B cell (primary cell): Measurements from ENCODE around the gene GPR37. TPM values are rescaled to one million over a fixed set of nuclear protein-coding genes. Genes with fewer than 3 reads are reported as not detected.

Experiments used
- ATAC-seq: fragments of 200-7000 bp; cut with Tn5 transposase; one replicate; pipeline ENCODE4 v1.10.0; 2021; ENCODE audit warnings: low read depth, mild to moderate bottlenecking, moderate number of reproducible peaks, moderate library complexity
- CTCF ChIA-PET: fragments of 350-600 bp; sonication (Branson Sonifier 250); formaldehyde crosslinking; loops from one replicate; lab custom pipeline; 2021; ENCODE audit warnings: antibody characterized with exemption, inconsistent platforms; lab: Charles Lee
- POLR2A ChIA-PET: fragments of 350-600 bp; sonication (Branson Sonifier 250); formaldehyde crosslinking; loops from one replicate; lab custom pipeline; 2021; ENCODE audit warnings: antibody characterized with exemption; lab: Charles Lee
- DNase-seq: peaks from one replicate; pipeline ENCODE4 v3.0.0; 2013
- H2AFZ ChIP-seq: 2 replicates; pipeline ENCODE4 v1.6.1; 2012; ENCODE audit warnings: mild to moderate bottlenecking, low read depth, low read length; ENCODE audit not compliant: insufficient read depth, poor library complexity, severe bottlenecking
- H3K27ac ChIP-seq, 2 donors: 1 replicate in 1 of 2; 2 replicates in 1 of 2; pipeline ENCODE4 v1.5.1; 2012 to 2013; ENCODE audit warnings: low read length in 2 of 2, mild to moderate bottlenecking in 2 of 2, moderate library complexity in 1 of 2
- H3K27me3 ChIP-seq, 4 experiments: fragments of 200-600 bp in 1 of 4; sonication (generic) in 1 of 4; replicated peaks in 1 of 4; 1 replicate in 2 of 4; 2 replicates in 2 of 4; pipeline versions ENCODE4 v1.6.1 to v1.7.0; 2013 to 2016; ENCODE audit warnings: low read length in 3 of 4, mild to moderate bottlenecking in 2 of 4, mixed read lengths in 1 of 4, moderate library complexity in 1 of 4; ENCODE audit not compliant: insufficient read depth in 4 of 4, control insufficient read depth in 3 of 4; ENCODE audit errors: control extremely low read depth in 1 of 4
- H3K36me3 ChIP-seq, 2 experiments: replicated peaks in 1 of 2; 1 replicate in 1 of 2; 2 replicates in 1 of 2; pipeline versions ENCODE4 v1.6.1 to v1.7.1; 2013; ENCODE audit warnings: low read length in 1 of 2; ENCODE audit not compliant: insufficient read depth in 2 of 2, control insufficient read depth in 1 of 2; ENCODE audit errors: control extremely low read depth in 1 of 2, extremely low read depth in 1 of 2
- H3K4me1 ChIP-seq, 2 donors: fragments of 200-600 bp in 1 of 2; sonication (generic) in 1 of 2; 1 replicate in 1 of 2; 2 replicates in 1 of 2; pipeline versions ENCODE4 v1.5.1 to v1.6.1; 2013 to 2017; ENCODE audit warnings: low read length in 2 of 2; ENCODE audit not compliant: control insufficient read depth in 2 of 2, insufficient read depth in 2 of 2
- H3K4me2 ChIP-seq: replicated peaks from 2 replicates; pipeline ENCODE3; 2012; ENCODE audit warnings: mild to moderate bottlenecking, low read depth, low read length; ENCODE audit not compliant: poor library complexity, severe bottlenecking
- H3K4me3 ChIP-seq, 5 experiments: fragments of 200-600 bp in 1 of 5; sonication (generic) in 1 of 5; 1 replicate in 3 of 5; 2 replicates in 2 of 5; pipeline versions ENCODE4 v1.5.1 to v1.7.0; 2011 to 2016; ENCODE audit warnings: low read length in 4 of 5, mild to moderate bottlenecking in 4 of 5, low read depth in 2 of 5, control low read depth in 1 of 5, moderate library complexity in 1 of 5; ENCODE audit not compliant: insufficient read depth in 1 of 5; ENCODE audit errors: control extremely low read depth in 1 of 5, extremely low read depth in 1 of 5
- H3K79me2 ChIP-seq: fragments of 200-600 bp; sonication (generic); one replicate; pipeline ENCODE4 v1.6.0; 2016; ENCODE audit warnings: low read length; ENCODE audit not compliant: control insufficient read depth, insufficient read depth
- H3K9ac ChIP-seq: fragments of 200-600 bp; sonication (generic); 2 replicates; pipeline ENCODE4 v1.6.1; 2017; ENCODE audit warnings: mild to moderate bottlenecking, low read length, moderate library complexity
- H3K9me3 ChIP-seq, 3 donors: one replicate each; pipeline versions ENCODE4 v1.6.1 to v1.7.1; 2013; ENCODE audit warnings: low read length in 2 of 3; ENCODE audit not compliant: control insufficient read depth in 2 of 3, insufficient read depth in 1 of 3; ENCODE audit errors: control extremely low read depth in 1 of 3
- H4K20me1 ChIP-seq: 2 replicates; pipeline ENCODE4 v1.6.0; 2012; ENCODE audit warnings: mild to moderate bottlenecking, low read length; ENCODE audit not compliant: insufficient read depth, control insufficient read depth, poor library complexity, severe bottlenecking
- H3K27ac Mint-ChIP-seq: one replicate; pipeline ENCODE4 v1.8.0; 2021; ENCODE audit warnings: mixed read lengths
- H3K27me3 Mint-ChIP-seq: one replicate; pipeline ENCODE4 v1.8.0; 2021; ENCODE audit warnings: mixed read lengths
- H3K4me1 Mint-ChIP-seq: one replicate; pipeline ENCODE4 v1.8.0; 2021; ENCODE audit warnings: mixed read lengths
- H3K4me3 Mint-ChIP-seq: one replicate; pipeline ENCODE4 v1.8.0; 2021; ENCODE audit warnings: mixed read lengths
- H3K9me3 Mint-ChIP-seq: one replicate; pipeline ENCODE4 v1.8.0; 2022; ENCODE audit warnings: mixed read lengths; ENCODE audit not compliant: insufficient read depth
- EZH2 ChIP-seq: IDR thresholded peaks from 2 replicates; pipeline ENCODE4 v1.6.1; 2012; ENCODE audit warnings: borderline replicate concordance, low read depth, mild to moderate bottlenecking, moderate library complexity, low read length; ENCODE audit not compliant: insufficient read depth, poor library complexity, severe bottlenecking
- WGBS: methylation state at CpG from one replicate; pipeline ENCODE4 v1.1.5; 2013; ENCODE audit warnings: missing lambda C conversion rate; ENCODE audit not compliant: insufficient coverage; 5-methylcytosine and 5-hydroxymethylcytosine counted together
- intact Hi-C: fragments of 100-400 bp; cut with micrococcal nuclease; formaldehyde crosslinking; loops from one replicate; pipeline ENCODE4 v1.10.0; 2022
- polyA plus RNA-seq: library from polyadenylated mRNA; depleted of rRNA; stranded (reverse); fragments of >200 nt; gene quantifications from 2 replicates; pipeline ENCODE4 v1.2.3, GENCODE V29; 2012
- total RNA-seq, 2 donors: library from RNA; stranded (reverse); fragments of 120-200 nt in 1 of 2; gene quantifications; 1 replicate in 1 of 2; 2 replicates in 1 of 2; pipeline versions ENCODE4 v1.2.3 to v1.2.4, GENCODE V29; 2013 to 2022
- TF ChIP-seq, protein P1 (sequence below): fragments of 200-600 bp; IDR thresholded peaks from one replicate; pipeline ENCODE4 v1.8.0; 2022; ENCODE audit warnings: antibody characterized with exemption, mild to moderate bottlenecking

The GPR37 gene
- total and polyA plus RNA-seq, 2 donors (not counting 1 experiment from before 2014, with no cell fraction given), result not detected

DNA sequence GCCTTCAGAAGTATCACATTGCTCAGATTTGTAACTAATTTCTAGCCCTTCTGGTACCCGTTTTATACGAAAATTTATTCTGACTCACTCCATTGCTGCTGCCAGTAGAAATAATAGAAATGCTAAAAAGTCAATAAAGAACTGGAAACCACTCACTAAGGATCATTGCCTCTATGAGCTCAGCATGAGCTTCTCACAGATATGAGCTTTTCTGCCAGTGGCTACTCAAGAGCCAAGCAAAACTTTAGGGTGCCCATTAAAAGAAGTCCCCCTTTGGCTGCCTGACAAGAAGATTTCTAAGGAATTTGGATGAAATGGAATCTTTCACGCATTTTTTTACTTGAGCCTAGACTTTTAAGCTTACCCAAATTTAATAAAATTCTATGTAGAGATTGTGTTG, 52.5 kb downstream of the GPR37 start:
- no peak for TF ChIP-seq EZH2
- TF ChIP-seq, protein P1, sequence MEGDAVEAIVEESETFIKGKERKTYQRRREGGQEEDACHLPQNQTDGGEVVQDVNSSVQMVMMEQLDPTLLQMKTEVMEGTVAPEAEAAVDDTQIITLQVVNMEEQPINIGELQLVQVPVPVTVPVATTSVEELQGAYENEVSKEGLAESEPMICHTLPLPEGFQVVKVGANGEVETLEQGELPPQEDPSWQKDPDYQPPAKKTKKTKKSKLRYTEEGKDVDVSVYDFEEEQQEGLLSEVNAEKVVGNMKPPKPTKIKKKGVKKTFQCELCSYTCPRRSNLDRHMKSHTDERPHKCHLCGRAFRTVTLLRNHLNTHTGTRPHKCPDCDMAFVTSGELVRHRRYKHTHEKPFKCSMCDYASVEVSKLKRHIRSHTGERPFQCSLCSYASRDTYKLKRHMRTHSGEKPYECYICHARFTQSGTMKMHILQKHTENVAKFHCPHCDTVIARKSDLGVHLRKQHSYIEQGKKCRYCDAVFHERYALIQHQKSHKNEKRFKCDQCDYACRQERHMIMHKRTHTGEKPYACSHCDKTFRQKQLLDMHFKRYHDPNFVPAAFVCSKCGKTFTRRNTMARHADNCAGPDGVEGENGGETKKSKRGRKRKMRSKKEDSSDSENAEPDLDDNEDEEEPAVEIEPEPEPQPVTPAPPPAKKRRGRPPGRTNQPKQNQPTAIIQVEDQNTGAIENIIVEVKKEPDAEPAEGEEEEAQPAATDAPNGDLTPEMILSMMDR, result no peak
- no CpG with 5 or more reads among the region's 3 CpGs for WGBS
- no peak for ATAC-seq
- H3K27ac Mint-ChIP-seq, result no peak overlapping the region
- H2AFZ ChIP-seq, result no peak overlapping the region
- H3K9ac ChIP-seq, result no peak overlapping the region
- H3K27ac ChIP-seq, result no peak overlapping the region
- H3K4me1 Mint-ChIP-seq, result no peaks in the 10 kb centered on the region
- POLR2A ChIA-PET, result no interaction called here
- H3K4me1 ChIP-seq, result no peaks in the 10 kb centered on the region
- no peak overlapping the region for H3K4me3 ChIP-seq
- no peaks in the 10 kb centered on the region for H3K36me3 ChIP-seq
- no peaks in the 10 kb centered on the region for H3K27me3 Mint-ChIP-seq
- no peak overlapping the region for H3K4me2 ChIP-seq
- CTCF ChIA-PET, result no interaction called here
- H3K27me3 ChIP-seq, result no peaks in the 10 kb centered on the region
- intact Hi-C loops, result no loop called here
- peaks cover 10% of the 10 kb centered on the region for H3K9me3 Mint-ChIP-seq
- H3K9me3 ChIP-seq, result peaks cover 0 to 14% (median 9%) of the 10 kb centered on the region in 3 donors
- H3K79me2 ChIP-seq, result no peaks in the 10 kb centered on the region
- no peaks in the 10 kb centered on the region for H4K20me1 ChIP-seq
- no peak overlapping the region for H3K4me3 Mint-ChIP-seq
- DNase-seq, result no peak

DNA sequence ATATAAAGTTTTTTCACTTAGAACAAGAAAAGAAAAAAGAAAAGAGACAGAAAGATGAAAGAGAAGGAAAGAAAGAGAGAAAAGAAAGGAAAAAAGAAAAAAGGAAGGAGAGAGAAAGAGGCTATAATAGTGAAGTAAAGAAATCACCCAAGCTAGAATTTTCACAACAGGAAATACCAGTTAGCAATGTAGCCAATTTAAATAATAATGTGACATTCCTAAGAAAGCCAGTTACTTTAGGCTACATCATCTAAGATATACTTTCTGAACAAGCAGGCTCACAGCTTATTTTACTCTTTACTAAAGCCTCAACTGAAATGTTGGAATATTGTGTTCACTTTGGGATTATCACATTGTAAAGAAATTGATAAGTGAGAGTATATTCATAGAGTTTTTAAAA, 53.6 kb downstream of the GPR37 start:
- no peaks in the 10 kb centered on the region for H4K20me1 ChIP-seq
- intact Hi-C loops, result no loop called here
- no peaks in the 10 kb centered on the region for H3K4me1 ChIP-seq
- no peaks in the 10 kb centered on the region for H3K27me3 ChIP-seq
- no peaks in the 10 kb centered on the region for H3K36me3 ChIP-seq
- no peak overlapping the region for H3K4me2 ChIP-seq
- H3K9me3 ChIP-seq, result peaks cover 2 to 15% (median 14%) of the 10 kb centered on the region in 3 donors
- POLR2A ChIA-PET, result no interaction called here
- ATAC-seq, result no peak
- no peak overlapping the region for H3K4me3 ChIP-seq
- Mint-ChIP-seq H3K27ac (no peak overlapping the region), H3K4me1 (no peaks in the 10 kb centered on the region), H3K9me3 (peaks cover 14% of the 10 kb centered on the region), H3K27me3 (no peaks in the 10 kb centered on the region), H3K4me3 (no peak overlapping the region)
- DNase-seq, result no peak
- H3K79me2 ChIP-seq, result no peaks in the 10 kb centered on the region
- TF ChIP-seq, protein P1, result no peak
- TF ChIP-seq EZH2, result no peak
- no peak overlapping the region for H3K27ac ChIP-seq
- no peak overlapping the region for H2AFZ ChIP-seq
- H3K9ac ChIP-seq, result no peak overlapping the region
- CTCF ChIA-PET, result no interaction called here
